Spleen (tissue), 7 donors: Measurements from ENCODE around the gene PSMD1.

Source experiments
- CTCF ChIP-seq, 11 experiments: fragments of 200-600 bp in 7 of 11; fragments of 450-650 bp in 4 of 11; sonication (generic) in 4 of 11; IDR thresholded peaks in 8 of 11; conservative IDR thresholded peaks in 3 of 11; 1 replicate in 7 of 11; 2 replicates in 4 of 11; pipeline versions ENCODE4 v1.4.0 to v1.8.0; 2016 to 2021; ENCODE audit warnings: antibody characterized with exemption in 11 of 11, inconsistent platforms in 4 of 11, mild to moderate bottlenecking in 1 of 11
- POLR2AphosphoS5 ChIP-seq, 3 donors: sonication (generic); formaldehyde crosslinking; IDR thresholded peaks; one replicate each; pipeline ENCODE4 v1.5.1; 2017; ENCODE audit warnings: antibody characterized with exemption in 3 of 3
- donor health status: DM: no; HTN: no; CAD: no; lungs with moderate emphysema.
- donor health status: DM: no; HTN: no; CAD: no.
- donor health status: DM: no; HTN: no; CAD: no.

- TF ChIP-seq CTCF (IDR thresholded peaks at IDR 0.05 in 8 of 11, conservative IDR thresholded peaks at IDR 0.05 in 3 of 11): no peak
- no peak for TF ChIP-seq POLR2AphosphoS5 (IDR thresholded peaks at IDR 0.05)
Measured at GRCh38 chr2:231093933-231094332, 37.3 kb downstream of the PSMD1 start.
